Lower leg skin (tissue), 4 donors: ENCODE measurements around the gene P3H2. TPM values are rescaled to one million over a fixed set of nuclear protein-coding genes. Genes with fewer than 3 reads are reported as not detected.

ENCODE experiments used
- DNase-seq, 2 donors: peaks; one replicate each; pipeline ENCODE4 v3.0.0-alpha.2; 2019; ENCODE audit warnings: low spot score in 2 of 2
- H3K4me3 ChIP-seq: fragments of 200-600 bp; sonication (generic); 2 replicates; pipeline ENCODE4 v1.5.1; 2017; ENCODE audit warnings: mild to moderate bottlenecking, low read depth; ENCODE audit not compliant: poor library complexity, severe bottlenecking
- POLR2A ChIP-seq, 2 donors: fragments of 450-650 bp; IDR thresholded peaks; one replicate each; pipeline ENCODE4 v1.6.1; 2016 to 2017; ENCODE audit warnings: antibody characterized with exemption in 2 of 2, mild to moderate bottlenecking in 1 of 2, moderate library complexity in 1 of 2
- WGBS, 2 donors: methylation state at CpG; one replicate each; pipeline ENCODE4 v1.1.5; 2018; 5-methylcytosine and 5-hydroxymethylcytosine counted together
- intact Hi-C: fragments of 100-400 bp; cut with DNase I; formaldehyde crosslinking; loops from one replicate; pipeline ENCODE4 v1.15.0; 2023; ENCODE audit warnings: low total_unique reads
- total RNA-seq, 4 donors: library from RNA; depleted of rRNA; stranded (reverse); fragments of >200 nt; gene quantifications; one replicate each; pipeline ENCODE4 v1.1.0, GENCODE V29; 2016
- TF ChIP-seq, protein P1 (sequence below), 3 donors: fragments of 450-650 bp; IDR thresholded peaks; one replicate each; pipeline ENCODE4 v1.5.1; 2016; ENCODE audit warnings: antibody characterized with exemption in 3 of 3, mild to moderate bottlenecking in 3 of 3, moderate library complexity in 2 of 3

The P3H2 gene
- total RNA-seq, 4 donors from 2014 or later: 20.0 to 41.9 (median 35.6) TPM

- no peak overlapping the region for H3K4me3 ChIP-seq
- no peak for TF ChIP-seq POLR2A (IDR thresholded peaks at IDR 0.05)
- TF ChIP-seq, protein P1, sequence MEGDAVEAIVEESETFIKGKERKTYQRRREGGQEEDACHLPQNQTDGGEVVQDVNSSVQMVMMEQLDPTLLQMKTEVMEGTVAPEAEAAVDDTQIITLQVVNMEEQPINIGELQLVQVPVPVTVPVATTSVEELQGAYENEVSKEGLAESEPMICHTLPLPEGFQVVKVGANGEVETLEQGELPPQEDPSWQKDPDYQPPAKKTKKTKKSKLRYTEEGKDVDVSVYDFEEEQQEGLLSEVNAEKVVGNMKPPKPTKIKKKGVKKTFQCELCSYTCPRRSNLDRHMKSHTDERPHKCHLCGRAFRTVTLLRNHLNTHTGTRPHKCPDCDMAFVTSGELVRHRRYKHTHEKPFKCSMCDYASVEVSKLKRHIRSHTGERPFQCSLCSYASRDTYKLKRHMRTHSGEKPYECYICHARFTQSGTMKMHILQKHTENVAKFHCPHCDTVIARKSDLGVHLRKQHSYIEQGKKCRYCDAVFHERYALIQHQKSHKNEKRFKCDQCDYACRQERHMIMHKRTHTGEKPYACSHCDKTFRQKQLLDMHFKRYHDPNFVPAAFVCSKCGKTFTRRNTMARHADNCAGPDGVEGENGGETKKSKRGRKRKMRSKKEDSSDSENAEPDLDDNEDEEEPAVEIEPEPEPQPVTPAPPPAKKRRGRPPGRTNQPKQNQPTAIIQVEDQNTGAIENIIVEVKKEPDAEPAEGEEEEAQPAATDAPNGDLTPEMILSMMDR (IDR thresholded peaks at IDR 0.05): no peak
- WGBS, 2 donors: 92 to 93% methylated on average over 5 of the region's 5 CpGs
- intact Hi-C loops: no loop called here
- no peak for DNase-seq
Measured at GRCh38 chr3:189990826-189991225, 129.9 kb downstream of the P3H2 start.

- TF ChIP-seq POLR2A (IDR thresholded peaks at IDR 0.05): no peak
- TF ChIP-seq, protein P1 (IDR thresholded peaks at IDR 0.05): no peak
- WGBS, 2 donors: 78% methylated on average over 12 of the region's 12 CpGs
- intact Hi-C loops: no loop called here
- DNase-seq: no peak
- H3K4me3 ChIP-seq: no peak overlapping the region
Measured at GRCh38 chr3:189988854-189989253, 131.8 kb downstream of the P3H2 start.

DNA sequence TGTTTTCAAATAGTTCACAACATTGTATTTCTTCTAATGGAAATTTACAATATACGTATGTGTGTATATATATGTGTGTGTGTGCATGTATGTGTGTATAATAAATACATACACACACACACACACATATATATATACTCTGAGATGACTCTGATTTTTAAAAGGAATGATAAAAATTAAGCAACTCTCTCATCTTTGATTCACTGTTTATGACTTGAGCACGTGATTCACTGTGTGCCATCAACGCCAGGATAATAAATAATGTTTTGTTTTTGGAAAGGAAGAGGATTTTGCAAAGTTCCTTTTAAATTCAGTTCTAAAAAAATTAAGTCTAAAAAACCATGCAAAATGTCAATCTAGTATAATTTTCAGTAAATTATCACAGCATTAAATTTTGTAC lies 132.4 kb downstream of the P3H2 start:
- H3K4me3 ChIP-seq: no peak overlapping the region
- TF ChIP-seq POLR2A (IDR thresholded peaks at IDR 0.05): no peak
- TF ChIP-seq, protein P1 (IDR thresholded peaks at IDR 0.05): no peak
- DNase-seq: no peak
- intact Hi-C loops: no loop called here
- WGBS, 2 donors: 42 to 50% methylated on average over 3 of the region's 3 CpGs

DNA sequence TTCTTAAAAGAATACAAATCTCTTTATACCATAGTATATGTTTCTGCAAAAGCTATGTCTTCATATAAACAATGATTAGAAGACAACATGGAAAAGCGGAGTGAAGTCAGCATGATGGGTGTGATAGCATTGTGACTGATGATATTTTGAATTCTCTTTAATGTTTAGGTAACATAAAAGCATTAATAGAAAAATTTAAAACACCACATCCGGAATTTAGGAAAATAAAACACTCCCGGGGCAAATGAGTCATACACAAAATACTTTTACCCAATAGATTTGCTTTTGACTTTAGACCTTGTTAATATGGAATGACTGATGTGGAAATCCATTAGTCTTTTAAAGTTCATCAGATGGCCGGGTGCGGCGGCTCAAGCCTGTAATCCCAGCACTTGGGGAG lies 134.7 kb downstream of the P3H2 start:
- intact Hi-C loops: no loop called here
- no peak overlapping the region for H3K4me3 ChIP-seq
- no peak for TF ChIP-seq POLR2A (IDR thresholded peaks at IDR 0.05)
- TF ChIP-seq, protein P1 (IDR thresholded peaks at IDR 0.05): no peak
- no peak for DNase-seq
- WGBS, 2 donors: 89% methylated on average over 6 of the region's 6 CpGs

GRCh38 chr3:189983612-189984011 lies 137.1 kb downstream of the P3H2 start:
- H3K4me3 ChIP-seq: no peak overlapping the region
- intact Hi-C loops: no loop called here
- TF ChIP-seq, protein P1 (IDR thresholded peaks at IDR 0.05): no peak
- no peak for TF ChIP-seq POLR2A (IDR thresholded peaks at IDR 0.05)
- no peak for DNase-seq
- 91 to 94% methylated on average over 3 of the region's 3 CpGs for WGBS, 2 donors

DNA sequence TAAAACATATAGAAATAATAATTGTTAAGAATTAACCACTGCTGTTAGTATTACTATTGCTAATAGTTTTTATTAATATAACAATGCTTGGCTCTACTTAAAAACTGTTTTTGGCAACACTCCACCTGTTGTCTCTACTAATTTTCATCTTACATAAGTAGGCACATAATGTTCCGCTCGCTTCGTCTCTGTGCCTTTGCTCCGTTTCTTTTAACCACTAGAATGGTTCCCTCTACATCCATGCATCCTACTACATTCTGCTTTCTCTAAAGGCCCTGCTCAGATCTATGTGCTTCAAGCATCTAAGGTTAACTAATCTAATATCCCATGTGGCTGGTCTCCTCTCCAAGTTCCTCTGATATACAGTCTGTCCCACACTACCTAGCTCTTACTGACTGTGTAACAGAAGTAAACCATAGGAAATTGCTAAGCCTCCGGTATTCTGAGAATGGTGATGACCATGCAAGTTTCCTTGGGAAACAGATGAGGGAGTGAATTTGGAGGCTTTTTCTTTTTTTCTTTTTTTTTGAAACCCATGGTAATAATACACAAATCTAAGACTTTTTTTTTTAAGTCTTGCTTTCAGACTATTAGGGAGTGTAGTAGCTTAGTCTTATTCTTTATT lies 138.3 kb downstream of the P3H2 start:
- DNase-seq: no peak
- TF ChIP-seq, protein P1 (IDR thresholded peaks at IDR 0.05): no peak
- TF ChIP-seq POLR2A (IDR thresholded peaks at IDR 0.05): no peak
- intact Hi-C loops: no loop called here
- WGBS, 2 donors: 57 to 63% methylated on average over 5 of the region's 5 CpGs
- H3K4me3 ChIP-seq: no peak overlapping the region
